Liver (tissue), 9 donors: ENCODE results near the gene TBC1D5. TPM values are rescaled to one million over a fixed set of nuclear protein-coding genes. Genes with fewer than 3 reads are reported as not detected.

ENCODE experiments used
- DNase-seq: peaks from one replicate; pipeline ENCODE4 v3.0.0-alpha.2; 2017; ENCODE audit warnings: low spot score
- H3K27ac ChIP-seq, 2 donors: one replicate each; pipeline ENCODE4 v1.7.0; 2013; ENCODE audit warnings: inconsistent platforms in 2 of 2, low read length in 2 of 2, control low read depth in 1 of 2, low read depth in 1 of 2, mild to moderate bottlenecking in 1 of 2
- H3K27me3 ChIP-seq, 4 donors: one replicate each; pipeline versions ENCODE4 v1.6.1 to v1.7.0; 2013; ENCODE audit warnings: low read length in 3 of 4, inconsistent platforms in 1 of 4, mild to moderate bottlenecking in 1 of 4, moderate library complexity in 1 of 4; ENCODE audit not compliant: control insufficient read depth in 4 of 4, insufficient read depth in 4 of 4
- H3K36me3 ChIP-seq, 4 donors: one replicate each; pipeline versions ENCODE4 v1.6.1 to v1.7.0; 2013; ENCODE audit warnings: low read length in 3 of 4, mild to moderate bottlenecking in 3 of 4, low read depth in 1 of 4, moderate library complexity in 1 of 4; ENCODE audit not compliant: control insufficient read depth in 4 of 4, insufficient read depth in 3 of 4
- H3K4me1 ChIP-seq, 4 donors: one replicate each; pipeline versions ENCODE4 v1.6.1 to v1.7.0; 2013; ENCODE audit warnings: low read length in 3 of 4, mild to moderate bottlenecking in 3 of 4, moderate library complexity in 1 of 4; ENCODE audit not compliant: control insufficient read depth in 4 of 4, insufficient read depth in 4 of 4
- H3K4me3 ChIP-seq, 3 donors: one replicate each; pipeline versions ENCODE4 v1.6.1 to v1.7.0; 2013; ENCODE audit warnings: low read length in 3 of 3, control low read depth in 1 of 3, low read depth in 1 of 3, mild to moderate bottlenecking in 1 of 3
- H3K9ac ChIP-seq, 2 donors: one replicate each; pipeline ENCODE4 v1.7.0; 2013; ENCODE audit warnings: low read length in 2 of 2, mild to moderate bottlenecking in 2 of 2, moderate library complexity in 2 of 2, control low read depth in 1 of 2, low read depth in 1 of 2
- H3K9me3 ChIP-seq, 4 donors: one replicate each; pipeline versions ENCODE4 v1.6.1 to v1.7.0; 2013; ENCODE audit warnings: low read length in 3 of 4; ENCODE audit not compliant: control insufficient read depth in 4 of 4
- EGR1 ChIP-seq, 2 donors: IDR thresholded peaks; 2 replicates each; pipeline ENCODE4 v1.6.1; 2016 to 2018; ENCODE audit warnings: antibody characterized with exemption in 2 of 2, low read depth in 2 of 2
- FOXA1 ChIP-seq: IDR thresholded peaks from 2 replicates; pipeline ENCODE4 v1.6.1; 2016; ENCODE audit warnings: antibody characterized with exemption
- FOXA2 ChIP-seq: IDR thresholded peaks from 2 replicates; pipeline ENCODE4 v1.6.1; 2016; ENCODE audit warnings: antibody characterized with exemption
- GABPA ChIP-seq, 2 donors: IDR thresholded peaks in 1 of 2; conservative IDR thresholded peaks in 1 of 2; 2 replicates each; pipeline ENCODE4 v1.6.1; 2016; ENCODE audit warnings: antibody characterized with exemption in 2 of 2, mild to moderate bottlenecking in 1 of 2, moderate library complexity in 1 of 2
- HNF4A ChIP-seq, 2 donors: conservative IDR thresholded peaks; 2 replicates each; pipeline ENCODE4 v1.6.1; 2016; ENCODE audit warnings: antibody characterized with exemption in 2 of 2, mild to moderate bottlenecking in 2 of 2
- HNF4G ChIP-seq: IDR thresholded peaks from 2 replicates; pipeline ENCODE4 v1.6.1; 2016; ENCODE audit warnings: antibody characterized with exemption
- JUND ChIP-seq, 2 donors: IDR thresholded peaks; 2 replicates each; pipeline ENCODE4 v1.6.1; 2016; ENCODE audit warnings: antibody characterized with exemption in 2 of 2
- NR2F2 ChIP-seq: IDR thresholded peaks from 2 replicates; pipeline ENCODE4 v1.6.1; 2016; ENCODE audit warnings: antibody characterized with exemption
- RAD21 ChIP-seq, 2 donors: IDR thresholded peaks; 2 replicates each; pipeline ENCODE4 v1.6.1; 2016; ENCODE audit warnings: antibody characterized with exemption in 2 of 2, mild to moderate bottlenecking in 2 of 2
- RXRA ChIP-seq, 2 donors: IDR thresholded peaks; 2 replicates each; pipeline ENCODE4 v1.6.1; 2017 to 2018; ENCODE audit warnings: antibody characterized with exemption in 2 of 2, mild to moderate bottlenecking in 1 of 2
- SP1 ChIP-seq: IDR thresholded peaks from 2 replicates; pipeline ENCODE4 v1.6.1; 2018; ENCODE audit warnings: antibody characterized with exemption, mild to moderate bottlenecking
- TAF1 ChIP-seq: conservative IDR thresholded peaks from 2 replicates; pipeline ENCODE4 v1.6.1; 2016; ENCODE audit warnings: antibody characterized with exemption, mild to moderate bottlenecking
- YY1 ChIP-seq: IDR thresholded peaks from 2 replicates; pipeline ENCODE4 v1.6.1; 2016; ENCODE audit warnings: antibody characterized with exemption, mild to moderate bottlenecking
- polyA plus RNA-seq, 2 donors: library from polyadenylated mRNA; stranded (reverse) in 1 of 2; unstranded in 1 of 2; fragments of 200-250 nt in 1 of 2; fragments of >200 nt in 1 of 2; fragmentation: Nextera tagmentation in 1 of 2; extraction: Ambion mirVana in 1 of 2; gene quantifications; one replicate each; pipeline versions ENCODE4 v1.2.1 to v1.2.3, GENCODE V29; 2013 to 2015
- total RNA-seq, 2 donors: library from RNA; depleted of rRNA; stranded (reverse); fragments of >200 nt; gene quantifications; one replicate each; pipeline ENCODE4 v1.2.3, GENCODE V29; 2014
- TF ChIP-seq, protein P1 (sequence below): fragments of 150-350 bp; IDR thresholded peaks from 2 replicates; pipeline ENCODE4 v1.5.1; 2017; ENCODE audit warnings: improper control_type of control experiment, low read depth, low read length; ENCODE audit not compliant: missing input control
- TF ChIP-seq, protein P2 (sequence below): IDR thresholded peaks from 2 replicates; pipeline ENCODE4 v1.6.1; 2016; ENCODE audit warnings: antibody characterized with exemption
- TF ChIP-seq, protein P3 (sequence below): IDR thresholded peaks from 2 replicates; pipeline ENCODE4 v1.6.1; 2016; ENCODE audit warnings: antibody characterized with exemption
- TF ChIP-seq, protein P4 (sequence below): IDR thresholded peaks from 2 replicates; pipeline ENCODE4 v1.6.1; 2016; ENCODE audit warnings: antibody characterized with exemption, mild to moderate bottlenecking
- TF ChIP-seq, protein P5 (sequence below): IDR thresholded peaks from 2 replicates; pipeline ENCODE4 v1.6.1; 2016; ENCODE audit warnings: antibody characterized with exemption
- donor health status: healthy.
- donor health status: healthy.
- donor health status: healthy.
- donor health status: healthy.
- donor health status: healthy.

TBC1D5 gene
- total and polyA plus RNA-seq, 4 donors: 9.1 to 45.6 (median 25.6) TPM

DNA sequence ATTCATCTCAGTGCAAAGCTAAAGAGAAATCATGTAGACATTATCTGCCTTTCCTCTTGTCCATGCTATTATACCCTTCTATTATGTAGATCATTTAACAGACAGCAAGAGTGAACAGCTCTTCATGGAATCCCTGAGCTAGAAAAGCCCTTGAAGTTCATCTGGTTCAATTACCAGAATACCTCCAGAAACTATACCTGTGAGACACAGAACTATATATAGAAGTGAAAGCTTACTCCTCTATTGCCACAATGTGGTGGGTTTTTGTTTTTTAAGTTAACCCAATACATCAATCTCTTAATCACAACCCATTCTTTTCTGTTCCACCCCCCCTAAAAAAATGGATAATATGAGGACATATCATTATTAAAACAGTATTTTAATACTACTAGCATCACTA is 510.0 kb downstream of the TBC1D5 start:
- H3K4me1 ChIP-seq: peaks cover 0 to 3% (median 0%) of the 10 kb centered on the region in 4 donors
- no peak for TF ChIP-seq HNF4A (conservative IDR thresholded peaks at IDR 0.05)
- TF ChIP-seq, protein P1, sequence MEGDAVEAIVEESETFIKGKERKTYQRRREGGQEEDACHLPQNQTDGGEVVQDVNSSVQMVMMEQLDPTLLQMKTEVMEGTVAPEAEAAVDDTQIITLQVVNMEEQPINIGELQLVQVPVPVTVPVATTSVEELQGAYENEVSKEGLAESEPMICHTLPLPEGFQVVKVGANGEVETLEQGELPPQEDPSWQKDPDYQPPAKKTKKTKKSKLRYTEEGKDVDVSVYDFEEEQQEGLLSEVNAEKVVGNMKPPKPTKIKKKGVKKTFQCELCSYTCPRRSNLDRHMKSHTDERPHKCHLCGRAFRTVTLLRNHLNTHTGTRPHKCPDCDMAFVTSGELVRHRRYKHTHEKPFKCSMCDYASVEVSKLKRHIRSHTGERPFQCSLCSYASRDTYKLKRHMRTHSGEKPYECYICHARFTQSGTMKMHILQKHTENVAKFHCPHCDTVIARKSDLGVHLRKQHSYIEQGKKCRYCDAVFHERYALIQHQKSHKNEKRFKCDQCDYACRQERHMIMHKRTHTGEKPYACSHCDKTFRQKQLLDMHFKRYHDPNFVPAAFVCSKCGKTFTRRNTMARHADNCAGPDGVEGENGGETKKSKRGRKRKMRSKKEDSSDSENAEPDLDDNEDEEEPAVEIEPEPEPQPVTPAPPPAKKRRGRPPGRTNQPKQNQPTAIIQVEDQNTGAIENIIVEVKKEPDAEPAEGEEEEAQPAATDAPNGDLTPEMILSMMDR: no peak
- TF ChIP-seq JUND (IDR thresholded peaks at IDR 0.05): no peak
- TF ChIP-seq, protein P2, sequence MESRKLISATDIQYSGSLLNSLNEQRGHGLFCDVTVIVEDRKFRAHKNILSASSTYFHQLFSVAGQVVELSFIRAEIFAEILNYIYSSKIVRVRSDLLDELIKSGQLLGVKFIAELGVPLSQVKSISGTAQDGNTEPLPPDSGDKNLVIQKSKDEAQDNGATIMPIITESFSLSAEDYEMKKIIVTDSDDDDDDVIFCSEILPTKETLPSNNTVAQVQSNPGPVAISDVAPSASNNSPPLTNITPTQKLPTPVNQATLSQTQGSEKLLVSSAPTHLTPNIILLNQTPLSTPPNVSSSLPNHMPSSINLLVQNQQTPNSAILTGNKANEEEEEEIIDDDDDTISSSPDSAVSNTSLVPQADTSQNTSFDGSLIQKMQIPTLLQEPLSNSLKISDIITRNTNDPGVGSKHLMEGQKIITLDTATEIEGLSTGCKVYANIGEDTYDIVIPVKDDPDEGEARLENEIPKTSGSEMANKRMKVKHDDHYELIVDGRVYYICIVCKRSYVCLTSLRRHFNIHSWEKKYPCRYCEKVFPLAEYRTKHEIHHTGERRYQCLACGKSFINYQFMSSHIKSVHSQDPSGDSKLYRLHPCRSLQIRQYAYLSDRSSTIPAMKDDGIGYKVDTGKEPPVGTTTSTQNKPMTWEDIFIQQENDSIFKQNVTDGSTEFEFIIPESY: no peak
- TF ChIP-seq EGR1 (IDR thresholded peaks at IDR 0.05; ENCODE audit: low read depth in 2 of 2): no peak
- TF ChIP-seq TAF1: no peak
- TF ChIP-seq, protein P3, sequence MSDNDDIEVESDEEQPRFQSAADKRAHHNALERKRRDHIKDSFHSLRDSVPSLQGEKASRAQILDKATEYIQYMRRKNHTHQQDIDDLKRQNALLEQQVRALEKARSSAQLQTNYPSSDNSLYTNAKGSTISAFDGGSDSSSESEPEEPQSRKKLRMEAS: no peak
- no peak for TF ChIP-seq FOXA1
- no peak for TF ChIP-seq YY1
- TF ChIP-seq, protein P4, sequence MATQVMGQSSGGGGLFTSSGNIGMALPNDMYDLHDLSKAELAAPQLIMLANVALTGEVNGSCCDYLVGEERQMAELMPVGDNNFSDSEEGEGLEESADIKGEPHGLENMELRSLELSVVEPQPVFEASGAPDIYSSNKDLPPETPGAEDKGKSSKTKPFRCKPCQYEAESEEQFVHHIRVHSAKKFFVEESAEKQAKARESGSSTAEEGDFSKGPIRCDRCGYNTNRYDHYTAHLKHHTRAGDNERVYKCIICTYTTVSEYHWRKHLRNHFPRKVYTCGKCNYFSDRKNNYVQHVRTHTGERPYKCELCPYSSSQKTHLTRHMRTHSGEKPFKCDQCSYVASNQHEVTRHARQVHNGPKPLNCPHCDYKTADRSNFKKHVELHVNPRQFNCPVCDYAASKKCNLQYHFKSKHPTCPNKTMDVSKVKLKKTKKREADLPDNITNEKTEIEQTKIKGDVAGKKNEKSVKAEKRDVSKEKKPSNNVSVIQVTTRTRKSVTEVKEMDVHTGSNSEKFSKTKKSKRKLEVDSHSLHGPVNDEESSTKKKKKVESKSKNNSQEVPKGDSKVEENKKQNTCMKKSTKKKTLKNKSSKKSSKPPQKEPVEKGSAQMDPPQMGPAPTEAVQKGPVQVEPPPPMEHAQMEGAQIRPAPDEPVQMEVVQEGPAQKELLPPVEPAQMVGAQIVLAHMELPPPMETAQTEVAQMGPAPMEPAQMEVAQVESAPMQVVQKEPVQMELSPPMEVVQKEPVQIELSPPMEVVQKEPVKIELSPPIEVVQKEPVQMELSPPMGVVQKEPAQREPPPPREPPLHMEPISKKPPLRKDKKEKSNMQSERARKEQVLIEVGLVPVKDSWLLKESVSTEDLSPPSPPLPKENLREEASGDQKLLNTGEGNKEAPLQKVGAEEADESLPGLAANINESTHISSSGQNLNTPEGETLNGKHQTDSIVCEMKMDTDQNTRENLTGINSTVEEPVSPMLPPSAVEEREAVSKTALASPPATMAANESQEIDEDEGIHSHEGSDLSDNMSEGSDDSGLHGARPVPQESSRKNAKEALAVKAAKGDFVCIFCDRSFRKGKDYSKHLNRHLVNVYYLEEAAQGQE: no peak
- no peak for TF ChIP-seq NR2F2
- no peak for TF ChIP-seq FOXA2
- no peak for TF ChIP-seq HNF4G
- no peak for TF ChIP-seq GABPA (IDR thresholded peaks at IDR 0.05 in 1 of 2, conservative IDR thresholded peaks at IDR 0.05 in 1 of 2)
- TF ChIP-seq SP1: no peak
- no peak for TF ChIP-seq RAD21 (IDR thresholded peaks at IDR 0.05)
- TF ChIP-seq, protein P5, sequence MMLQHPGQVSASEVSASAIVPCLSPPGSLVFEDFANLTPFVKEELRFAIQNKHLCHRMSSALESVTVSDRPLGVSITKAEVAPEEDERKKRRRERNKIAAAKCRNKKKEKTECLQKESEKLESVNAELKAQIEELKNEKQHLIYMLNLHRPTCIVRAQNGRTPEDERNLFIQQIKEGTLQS: no peak
- no peak for TF ChIP-seq RXRA (IDR thresholded peaks at IDR 0.05)
- no peak overlapping the region for H3K27ac ChIP-seq
- no peak overlapping the region for H3K9ac ChIP-seq
- DNase-seq: no peak
- H3K36me3 ChIP-seq: no peaks in the 10 kb centered on the region
- H3K27me3 ChIP-seq: no peaks in the 10 kb centered on the region
- H3K9me3 ChIP-seq: no peaks in the 10 kb centered on the region
- H3K4me3 ChIP-seq: no peak overlapping the region
